HG03457 (cell line): Measurements from ENCODE around the gene CBX5.
A peak's percentile ranks its signal among the peaks of the same experiment; 100 is the strongest.
"Not testable (repeated sequence)": the region's sequence is repeated elsewhere in the genome, so short reads cannot be mapped to it uniquely, and the experiment has no call there.

Experiments used
- ATAC-seq: cut with Tn5 transposase; IDR thresholded peaks from one replicate; pipeline ENCODE4 v1.9.1; 2021; ENCODE audit warnings: moderate number of reproducible peaks; ENCODE audit not compliant: unreplicated experiment

Gene CBX5

DNA sequence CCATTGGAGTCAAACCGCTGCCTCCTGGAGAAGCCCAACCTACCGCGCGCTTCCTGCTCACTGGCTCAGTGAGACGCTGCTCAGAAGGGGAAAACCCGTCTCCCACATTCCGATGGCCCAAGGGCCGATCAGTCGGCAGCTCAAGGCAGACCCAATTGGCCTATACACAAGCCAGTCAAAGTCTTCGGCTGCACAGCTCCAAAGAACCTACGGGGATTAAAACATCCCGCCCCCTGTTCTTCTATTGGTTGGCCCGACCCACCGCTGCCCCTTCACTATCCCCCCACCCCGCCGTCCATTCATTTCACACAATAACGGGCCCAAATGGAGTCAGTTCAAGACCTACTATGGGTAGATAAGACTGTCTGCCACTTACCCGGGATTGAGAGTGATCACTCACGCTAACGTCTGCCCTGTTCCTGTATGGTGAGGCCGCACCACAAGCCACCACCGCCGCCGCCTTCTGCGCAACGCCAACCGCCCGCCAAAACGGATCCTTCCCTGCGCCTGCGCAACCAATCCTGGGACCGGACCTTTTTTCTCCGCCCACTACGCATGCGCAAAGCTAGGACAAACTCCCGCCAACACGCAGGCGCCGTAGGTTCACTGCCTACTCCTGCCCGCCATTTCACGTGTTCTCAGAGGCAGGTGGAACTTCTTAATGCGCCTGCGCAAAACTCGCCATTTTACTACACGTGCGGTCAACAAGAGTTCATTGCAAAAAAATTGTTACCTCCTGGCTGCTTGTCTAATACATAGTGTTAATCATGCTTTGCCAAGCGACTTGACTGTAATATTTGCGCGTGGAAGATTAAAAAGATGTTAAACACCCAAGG is at the start of gene CBX5:
Gene CBX5, minus strand, starts transcription at position 491 of the 836 bp plus-strand sequence. CDS start 22,472 bp downstream, outside the sequence.
- ATAC-seq, result peak; percentile 52

DNA sequence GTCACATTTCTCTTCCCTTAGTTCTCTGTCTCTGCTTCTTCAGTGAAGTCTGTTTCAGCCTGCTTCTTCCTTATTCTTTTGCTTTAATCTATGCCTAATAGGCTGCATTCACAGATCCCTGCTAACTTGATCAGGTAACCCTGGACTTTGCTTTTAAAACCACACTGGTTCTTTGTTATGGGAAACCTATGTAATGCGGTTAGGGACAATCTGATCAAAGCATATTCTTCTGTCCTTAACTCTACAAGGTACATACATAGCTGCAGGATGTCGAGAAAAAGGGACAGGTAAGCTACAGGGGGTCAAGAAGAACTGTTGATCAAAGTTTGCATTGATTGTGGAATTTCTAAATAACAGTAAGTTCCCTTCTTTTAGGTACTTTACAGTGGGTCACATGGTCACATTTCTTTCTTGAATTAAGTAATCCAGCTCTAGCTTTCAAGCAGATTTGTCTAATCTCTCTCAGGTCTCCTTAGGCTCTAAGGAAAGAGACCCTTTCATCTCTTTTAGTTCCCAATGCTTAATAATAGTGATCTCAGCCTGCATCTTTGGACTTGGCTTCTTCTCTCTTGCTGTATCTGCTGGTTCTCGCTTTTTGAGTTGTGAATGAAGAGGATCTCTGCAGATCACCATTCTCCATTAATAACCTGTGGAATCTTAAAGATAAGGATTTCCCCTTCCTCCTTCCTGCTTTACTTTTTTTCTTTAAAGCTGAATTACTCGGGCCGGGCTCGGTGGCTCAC is 48.8 kb upstream of the CBX5 start:
- ATAC-seq, result no peak

- not testable (repeated sequence) for ATAC-seq
These were observed 45.7 kb upstream of the CBX5 start for GRCh38 chr12:54325442-54326109.

- ATAC-seq, result peak; percentile 98
These were observed 44.9 kb upstream of the CBX5 start, which contains the start of gene COPZ1 for GRCh38 chr12:54324617-54325441. Gene COPZ1 (plus strand): TSS chr12:54325131. CDS start chr12:54325164, 33 bp downstream.

DNA sequence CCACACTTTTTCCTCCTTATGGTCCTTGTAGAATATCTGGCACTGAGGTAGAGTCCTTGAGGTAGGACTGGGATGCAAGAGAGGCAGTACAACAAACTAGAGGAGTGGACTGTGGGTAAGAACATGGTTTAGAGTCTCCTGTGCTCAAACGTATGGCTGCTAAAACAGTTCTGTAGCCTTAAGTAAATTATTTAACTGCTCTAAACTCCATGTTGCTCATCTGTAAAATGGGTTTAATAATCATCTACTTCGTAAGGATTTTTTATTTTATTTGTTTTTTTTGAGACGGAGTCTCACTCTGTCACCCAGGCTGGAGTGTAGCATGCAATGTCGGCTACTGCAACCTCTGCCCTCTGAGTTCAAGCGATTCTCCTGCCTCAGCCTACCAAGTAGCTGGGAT is 41.4 kb upstream of the CBX5 start:
- no peak for ATAC-seq

- not testable (repeated sequence) for ATAC-seq
These were observed 32.4 kb upstream of the CBX5 start for GRCh38 chr12:54312309-54312708.

DNA sequence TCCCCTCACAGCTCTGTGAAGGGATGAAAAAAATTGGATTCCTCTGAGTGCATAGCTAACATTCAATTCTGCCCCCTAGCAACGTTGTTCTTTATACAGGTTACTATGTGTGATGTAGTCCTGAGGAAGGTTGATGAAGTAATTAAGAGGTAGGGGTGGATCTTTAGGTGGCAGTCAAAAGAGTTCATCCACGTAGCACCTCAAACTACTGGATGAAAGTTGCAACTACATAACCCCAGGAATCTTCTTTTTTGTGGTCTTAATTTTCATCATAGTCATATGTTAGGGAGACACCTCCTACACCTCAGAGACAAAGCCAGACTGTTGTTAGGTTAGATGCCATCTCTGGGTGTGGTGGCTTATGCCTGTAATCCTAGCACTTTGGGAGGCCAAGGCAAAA is 31.1 kb upstream of the CBX5 start:
- no peak for ATAC-seq

- no peak for ATAC-seq
These were observed 27.2 kb upstream of the CBX5 start for GRCh38 chr12:54306925-54307741.

- no peak for ATAC-seq
These were observed 24.4 kb upstream of the CBX5 start for GRCh38 chr12:54304187-54304810.

DNA sequence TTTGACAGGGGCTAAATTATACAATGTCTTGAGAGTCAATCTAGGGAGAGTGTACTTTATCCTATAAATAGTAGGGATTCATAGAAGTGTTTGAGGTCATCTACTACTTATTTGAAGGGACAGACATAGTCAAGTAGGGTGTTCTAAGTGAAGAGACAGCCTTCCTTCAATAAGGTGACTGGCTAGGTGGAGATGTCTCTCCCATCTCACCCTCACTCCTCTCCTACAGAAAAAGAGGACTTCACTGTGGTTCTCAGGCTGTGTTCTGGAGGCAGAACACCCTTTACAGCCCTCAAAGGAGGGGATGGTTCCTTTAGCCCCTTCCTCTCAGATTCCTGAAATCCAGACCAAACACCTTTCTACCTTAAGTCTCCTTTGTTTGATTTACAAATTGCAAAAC is 23.7 kb upstream of the CBX5 start:
- no peak for ATAC-seq

DNA sequence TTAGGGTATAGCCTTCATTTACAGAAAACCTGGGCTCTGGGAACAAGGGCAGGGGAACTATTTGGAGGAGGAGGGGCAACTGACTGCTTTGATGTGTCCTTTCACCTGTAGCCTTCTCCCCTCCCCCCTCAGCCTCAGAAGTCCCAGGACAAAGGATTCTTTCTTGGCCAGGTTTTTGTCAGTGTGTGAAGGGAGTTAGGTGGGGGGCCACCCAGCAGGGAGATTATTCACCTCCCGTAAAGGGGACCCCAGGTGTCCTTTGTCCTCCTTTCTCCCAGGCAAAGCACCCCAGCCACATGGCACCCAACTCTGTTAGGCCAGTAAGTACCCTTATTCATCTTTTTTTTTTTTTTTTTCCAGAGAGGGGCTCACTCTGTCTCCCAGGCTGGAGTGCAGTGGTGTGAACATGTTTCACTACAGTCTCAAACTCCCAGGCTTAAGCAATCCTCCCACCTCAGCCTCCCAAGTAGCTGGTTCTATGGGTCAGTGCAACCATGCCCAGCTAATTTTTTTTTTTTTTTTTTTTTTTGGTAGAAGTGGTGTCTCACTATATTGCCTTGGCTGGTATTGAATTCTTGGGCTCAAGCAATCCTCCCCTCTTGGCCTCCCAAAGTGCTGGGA is 21.6 kb upstream of the CBX5 start:
- ATAC-seq, result no peak

- no peak for ATAC-seq
These were observed 21.0 kb upstream of the CBX5 start, which contains the start of gene NFE2 for GRCh38 chr12:54300732-54301427. Gene NFE2 (minus strand): TSS chr12:54301015. CDS start chr12:54295248, 5,767 bp downstream.

- no peak for ATAC-seq
These were observed 20.4 kb upstream of the CBX5 start for GRCh38 chr12:54300225-54300731.

DNA sequence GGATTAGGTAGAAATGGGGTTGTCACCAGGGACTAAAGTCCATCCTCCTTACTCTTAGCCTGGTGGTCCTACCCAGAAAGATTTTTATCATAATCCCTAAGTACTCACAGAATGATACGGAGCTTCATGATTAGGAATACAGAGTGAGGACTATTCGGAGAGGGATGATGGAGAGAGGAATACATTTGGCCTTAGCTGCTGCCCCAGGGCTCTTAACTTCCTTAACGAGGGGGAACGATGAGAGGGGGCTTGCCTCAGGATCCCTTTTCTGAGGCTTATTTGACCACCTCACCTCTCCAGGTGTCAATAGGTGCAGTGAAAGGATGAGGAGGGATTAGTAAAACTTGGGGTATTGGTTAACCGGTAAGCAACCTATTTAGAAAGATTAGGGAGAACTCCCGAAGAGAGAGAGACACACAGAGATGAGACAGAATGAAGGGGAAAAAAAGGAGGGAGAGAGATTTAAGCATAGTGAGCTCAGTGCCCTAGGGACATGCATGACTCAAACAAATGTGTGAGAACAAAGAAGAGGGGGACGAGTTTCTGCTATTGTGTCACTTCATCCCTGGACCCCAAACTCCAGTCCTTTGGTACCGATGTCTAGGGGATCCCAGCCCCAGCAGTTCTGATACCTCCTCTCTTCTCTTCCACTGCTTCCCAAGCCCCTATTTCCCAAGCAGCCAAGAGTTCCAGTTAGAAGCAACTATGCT is 19.7 kb upstream of the CBX5 start:
- ATAC-seq, result no peak

DNA sequence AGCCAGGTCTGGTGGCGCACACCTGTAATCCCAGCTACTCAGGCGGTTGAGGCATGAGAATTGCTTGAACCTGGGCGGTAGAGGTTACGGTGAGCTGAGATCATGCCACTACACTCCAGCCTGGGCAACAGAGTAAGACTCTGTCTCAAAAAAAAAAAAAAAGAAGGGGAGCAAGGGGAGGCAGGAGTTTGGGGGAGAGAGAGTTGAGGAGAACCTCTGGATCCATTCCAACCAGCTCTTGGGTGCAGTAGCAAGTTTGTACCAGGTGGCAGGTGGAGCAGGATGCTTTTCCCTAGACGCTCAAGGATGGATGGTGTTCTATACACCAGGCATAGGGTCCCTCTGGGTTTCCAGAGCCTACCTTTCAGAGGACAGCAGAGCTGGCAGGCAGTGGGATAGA is 19.0 kb upstream of the CBX5 start:
- ATAC-seq, result no peak

DNA sequence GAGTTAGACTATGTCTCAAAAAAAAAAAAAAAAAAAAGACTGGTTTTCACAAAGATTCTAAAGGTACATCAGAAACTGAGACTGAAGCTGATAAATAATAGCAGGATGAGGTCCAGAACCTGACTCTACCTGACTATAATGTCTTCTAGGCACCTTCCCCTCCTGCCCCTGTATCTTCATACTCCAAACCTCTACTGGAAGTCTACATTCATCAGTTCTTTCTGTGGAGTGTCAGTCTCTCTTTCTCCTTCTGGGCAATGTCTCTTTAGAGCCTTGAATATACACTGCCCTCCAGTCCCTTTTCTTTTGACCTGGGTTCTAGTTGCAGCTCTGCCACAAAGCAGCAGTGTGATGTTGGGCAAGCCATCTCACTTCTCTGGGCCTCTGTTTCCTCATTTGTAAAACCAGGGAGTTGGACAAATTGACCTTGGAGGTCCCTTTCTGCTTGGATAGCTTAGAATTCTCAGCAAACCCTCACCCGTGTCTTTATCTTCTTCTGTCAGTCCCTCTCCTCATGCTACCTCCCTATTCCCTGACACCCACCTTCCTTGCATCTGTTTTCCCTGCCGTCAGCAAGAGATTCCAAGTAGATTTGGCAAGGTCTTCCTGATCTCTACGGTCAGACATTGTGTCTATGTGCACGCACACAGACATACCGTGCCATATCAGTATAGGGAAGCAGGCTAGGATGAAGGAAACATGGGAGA is 16.6 kb upstream of the CBX5 start:
- ATAC-seq, result no peak
